ENCODE data around the gene AURKAIP1.
"Not testable (repeated sequence)": the region's sequence is repeated elsewhere in the genome, so short reads cannot be mapped to it uniquely, and the experiment has no call there.

AURKAIP1 gene

GRCh38 chr1:1374929-1375662 is at the start of gene AURKAIP1:
Gene AURKAIP1, minus strand, starts transcription at chr1:1375207. Its CDS starts 451 bp downstream, at chr1:1374756.
- peak; percentile 99 for DNase-seq (ENCODE audit: low spot score)

- no peak for DNase-seq (ENCODE audit: low spot score)
These were observed 49.7 kb upstream of the AURKAIP1 start for GRCh38 chr1:1424707-1425106.

GRCh38 chr1:1423245-1423597 is 48.2 kb upstream of the AURKAIP1 start:
- no peak for DNase-seq (ENCODE audit: low spot score)

GRCh38 chr1:1422465-1423244 is 47.6 kb upstream of the AURKAIP1 start:
- no peak for DNase-seq (ENCODE audit: low spot score)

- no peak for DNase-seq (ENCODE audit: low spot score)
These were observed 47.0 kb upstream of the AURKAIP1 start for GRCh38 chr1:1421907-1422464.

- no peak for DNase-seq (ENCODE audit: low spot score)
These were observed 46.3 kb upstream of the AURKAIP1 start, which contains the start of gene ANKRD65 for GRCh38 chr1:1421147-1421906. Gene ANKRD65, minus strand, starts transcription at chr1:1421276. Its CDS starts 271 bp downstream, at chr1:1421005.

- DNase-seq (ENCODE audit: low spot score): no peak
These were observed 45.7 kb upstream of the AURKAIP1 start for GRCh38 chr1:1420654-1421141.

GRCh38 chr1:1419813-1420653 is 45.0 kb upstream of the AURKAIP1 start:
- no peak for DNase-seq (ENCODE audit: low spot score)

- no peak for DNase-seq (ENCODE audit: low spot score)
These were observed 44.4 kb upstream of the AURKAIP1 start for GRCh38 chr1:1419363-1419812.

GRCh38 chr1:1418464-1419362 is 43.7 kb upstream of the AURKAIP1 start:
- DNase-seq (ENCODE audit: low spot score): no peak

GRCh38 chr1:1417825-1418463 is 42.9 kb upstream of the AURKAIP1 start:
- DNase-seq (ENCODE audit: low spot score): not testable (repeated sequence)

GRCh38 chr1:1417396-1417795 is 42.4 kb upstream of the AURKAIP1 start:
- DNase-seq (ENCODE audit: low spot score): not testable (repeated sequence)

- no peak for DNase-seq (ENCODE audit: low spot score)
These were observed 40.7 kb upstream of the AURKAIP1 start for GRCh38 chr1:1415751-1416150.

GRCh38 chr1:1412311-1412902 is 37.4 kb upstream of the AURKAIP1 start:
- not testable (repeated sequence) for DNase-seq (ENCODE audit: low spot score)

- DNase-seq (ENCODE audit: low spot score): no peak
These were observed 36.6 kb upstream of the AURKAIP1 start for GRCh38 chr1:1411626-1412025.

- DNase-seq (ENCODE audit: low spot score): not testable (repeated sequence)
These were observed 35.2 kb upstream of the AURKAIP1 start for GRCh38 chr1:1410238-1410637.

- no peak for DNase-seq (ENCODE audit: low spot score)
These were observed 32.8 kb upstream of the AURKAIP1 start for GRCh38 chr1:1407636-1408318.
